Measurements from ENCODE around the gene TEAD1.

TEAD1 gene

GRCh38 chr11:12880327-12880726 lies 206.1 kb downstream of the TEAD1 start:
- no peak overlapping the region for H3K27ac ChIP-seq (ENCODE audit: poor library complexity, severe bottlenecking)
- H3K9me3 ChIP-seq (ENCODE audit: severe bottlenecking) = no peaks in the 10 kb centered on the region
- H3K36me3 ChIP-seq (ENCODE audit: low read depth) = peaks cover 52% of the 10 kb centered on the region
- TF ChIP-seq, protein P1, sequence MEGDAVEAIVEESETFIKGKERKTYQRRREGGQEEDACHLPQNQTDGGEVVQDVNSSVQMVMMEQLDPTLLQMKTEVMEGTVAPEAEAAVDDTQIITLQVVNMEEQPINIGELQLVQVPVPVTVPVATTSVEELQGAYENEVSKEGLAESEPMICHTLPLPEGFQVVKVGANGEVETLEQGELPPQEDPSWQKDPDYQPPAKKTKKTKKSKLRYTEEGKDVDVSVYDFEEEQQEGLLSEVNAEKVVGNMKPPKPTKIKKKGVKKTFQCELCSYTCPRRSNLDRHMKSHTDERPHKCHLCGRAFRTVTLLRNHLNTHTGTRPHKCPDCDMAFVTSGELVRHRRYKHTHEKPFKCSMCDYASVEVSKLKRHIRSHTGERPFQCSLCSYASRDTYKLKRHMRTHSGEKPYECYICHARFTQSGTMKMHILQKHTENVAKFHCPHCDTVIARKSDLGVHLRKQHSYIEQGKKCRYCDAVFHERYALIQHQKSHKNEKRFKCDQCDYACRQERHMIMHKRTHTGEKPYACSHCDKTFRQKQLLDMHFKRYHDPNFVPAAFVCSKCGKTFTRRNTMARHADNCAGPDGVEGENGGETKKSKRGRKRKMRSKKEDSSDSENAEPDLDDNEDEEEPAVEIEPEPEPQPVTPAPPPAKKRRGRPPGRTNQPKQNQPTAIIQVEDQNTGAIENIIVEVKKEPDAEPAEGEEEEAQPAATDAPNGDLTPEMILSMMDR (IDR thresholded peaks at IDR 0.05; ENCODE audit: poor library complexity, severe bottlenecking) = no peak
- DNase-seq (ENCODE audit: low spot score) (no peak), ATAC-seq (ENCODE audit: low read depth) (no peak)
- H3K27me3 ChIP-seq (ENCODE audit: insufficient read depth, poor library complexity, severe bottlenecking) = no peaks in the 10 kb centered on the region
- no peaks in the 10 kb centered on the region for H3K4me1 ChIP-seq (ENCODE audit: insufficient read depth, poor library complexity, severe bottlenecking)
- H3K4me3 ChIP-seq (ENCODE audit: severe bottlenecking) = no peak overlapping the region

- ATAC-seq (ENCODE audit: low read depth) (no peak), DNase-seq (ENCODE audit: low spot score) (no peak)
- TF ChIP-seq, protein P1 (IDR thresholded peaks at IDR 0.05; ENCODE audit: poor library complexity, severe bottlenecking) = no peak
- Histone ChIP-seq H3K36me3 (ENCODE audit: low read depth) (peaks cover 65% of the 10 kb centered on the region), H3K4me1 (ENCODE audit: insufficient read depth, poor library complexity, severe bottlenecking) (no peaks in the 10 kb centered on the region), H3K27ac (ENCODE audit: poor library complexity, severe bottlenecking) (no peak overlapping the region), H3K9me3 (ENCODE audit: severe bottlenecking) (no peaks in the 10 kb centered on the region), H3K27me3 (ENCODE audit: insufficient read depth, poor library complexity, severe bottlenecking) (no peaks in the 10 kb centered on the region), H3K4me3 (ENCODE audit: severe bottlenecking) (no peak overlapping the region)
These were observed 208.4 kb downstream of the TEAD1 start for GRCh38 chr11:12882670-12883069.

GRCh38 chr11:12884751-12885318 lies 210.6 kb downstream of the TEAD1 start:
- TF ChIP-seq, protein P1 (IDR thresholded peaks at IDR 0.05; ENCODE audit: poor library complexity, severe bottlenecking) = no peak

GRCh38 chr11:12885717-12886239 lies 211.6 kb downstream of the TEAD1 start:
- peaks cover 4% of the 10 kb centered on the region for H3K4me1 ChIP-seq (ENCODE audit: insufficient read depth, poor library complexity, severe bottlenecking)
- H3K36me3 ChIP-seq (ENCODE audit: low read depth) = peaks cover 81% of the 10 kb centered on the region
- TF ChIP-seq, protein P1 (IDR thresholded peaks at IDR 0.05; ENCODE audit: poor library complexity, severe bottlenecking) = no peak
- H3K9me3 ChIP-seq (ENCODE audit: severe bottlenecking) = no peaks in the 10 kb centered on the region
- no peaks in the 10 kb centered on the region for H3K27me3 ChIP-seq (ENCODE audit: insufficient read depth, poor library complexity, severe bottlenecking)
- no peak overlapping the region for H3K27ac ChIP-seq (ENCODE audit: poor library complexity, severe bottlenecking)
- H3K4me3 ChIP-seq (ENCODE audit: severe bottlenecking) = no peak overlapping the region
- ATAC-seq (ENCODE audit: low read depth) (no peak), DNase-seq (ENCODE audit: low spot score) (no peak)

More at GRCh38 chr11:12884751-12885318, 210.6 kb downstream of the TEAD1 start:
- H3K4me1 ChIP-seq (ENCODE audit: insufficient read depth, poor library complexity, severe bottlenecking) = peaks cover 4% of the 10 kb centered on the region
- H3K36me3 ChIP-seq (ENCODE audit: low read depth) = peaks cover 79% of the 10 kb centered on the region
- DNase-seq (ENCODE audit: low spot score) (no peak), ATAC-seq (ENCODE audit: low read depth) (no peak)
- no peaks in the 10 kb centered on the region for H3K9me3 ChIP-seq (ENCODE audit: severe bottlenecking)
- no peaks in the 10 kb centered on the region for H3K27me3 ChIP-seq (ENCODE audit: insufficient read depth, poor library complexity, severe bottlenecking)
- H3K4me3 ChIP-seq (ENCODE audit: severe bottlenecking) = no peak overlapping the region
- H3K27ac ChIP-seq (ENCODE audit: poor library complexity, severe bottlenecking) = no peak overlapping the region

- peaks cover 4% of the 10 kb centered on the region for H3K4me1 ChIP-seq (ENCODE audit: insufficient read depth, poor library complexity, severe bottlenecking)
- peaks cover 82% of the 10 kb centered on the region for H3K36me3 ChIP-seq (ENCODE audit: low read depth)
- H3K27me3 ChIP-seq (ENCODE audit: insufficient read depth, poor library complexity, severe bottlenecking) = no peaks in the 10 kb centered on the region
- ATAC-seq (ENCODE audit: low read depth) = no peak
- DNase-seq (ENCODE audit: low spot score) = no peak
- H3K4me3 ChIP-seq (ENCODE audit: severe bottlenecking) = no peak overlapping the region
- TF ChIP-seq, protein P1 (IDR thresholded peaks at IDR 0.05; ENCODE audit: poor library complexity, severe bottlenecking) = no peak
- H3K27ac ChIP-seq (ENCODE audit: poor library complexity, severe bottlenecking) = no peak overlapping the region
- no peaks in the 10 kb centered on the region for H3K9me3 ChIP-seq (ENCODE audit: severe bottlenecking)
These were observed 212.3 kb downstream of the TEAD1 start for GRCh38 chr11:12886508-12886907.
